ENCODE data around the gene FGF22. TPM values are rescaled to one million over a fixed set of nuclear protein-coding genes. Genes with fewer than 3 reads are reported as not detected.

The FGF22 gene
- total and polyA plus RNA-seq, 10 of the 15 experiments (the other 5 are each of a cell fraction or from before 2014, with no cell fraction given), result 0.05 TPM; not detected in 9

DNA sequence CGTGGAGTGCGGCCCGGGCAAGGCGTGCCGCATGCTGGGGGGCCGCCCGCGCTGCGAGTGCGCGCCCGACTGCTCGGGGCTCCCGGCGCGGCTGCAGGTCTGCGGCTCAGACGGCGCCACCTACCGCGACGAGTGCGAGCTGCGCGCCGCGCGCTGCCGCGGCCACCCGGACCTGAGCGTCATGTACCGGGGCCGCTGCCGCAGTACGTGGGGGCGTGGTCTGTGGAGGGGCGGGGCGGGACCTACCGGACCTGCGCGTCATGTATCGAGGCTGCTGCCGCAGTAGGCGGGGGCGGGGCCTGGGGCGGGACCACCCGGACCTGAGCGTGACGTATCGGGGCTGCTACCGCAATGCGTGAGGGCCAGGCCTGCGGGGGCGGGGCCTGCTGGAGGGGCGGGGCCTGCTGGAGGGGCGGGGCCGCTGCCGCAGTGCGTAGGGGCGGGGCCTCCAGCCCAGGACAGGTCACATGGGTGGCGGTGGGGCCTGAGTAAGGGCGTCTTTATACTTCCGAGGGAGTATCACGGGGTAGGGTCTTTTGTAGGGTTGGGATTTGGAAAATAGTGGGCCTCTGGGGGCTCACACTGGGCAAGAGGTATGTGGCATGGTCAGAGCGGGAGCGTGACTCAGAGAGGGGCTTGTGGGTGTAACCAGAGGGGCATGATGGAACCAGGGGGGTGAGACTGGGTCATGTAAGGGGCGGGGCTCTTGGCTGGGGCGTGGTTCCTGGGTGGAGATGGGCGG is 40.8 kb downstream of the FGF22 start (continued):
- TF ChIP-seq, protein P1, sequence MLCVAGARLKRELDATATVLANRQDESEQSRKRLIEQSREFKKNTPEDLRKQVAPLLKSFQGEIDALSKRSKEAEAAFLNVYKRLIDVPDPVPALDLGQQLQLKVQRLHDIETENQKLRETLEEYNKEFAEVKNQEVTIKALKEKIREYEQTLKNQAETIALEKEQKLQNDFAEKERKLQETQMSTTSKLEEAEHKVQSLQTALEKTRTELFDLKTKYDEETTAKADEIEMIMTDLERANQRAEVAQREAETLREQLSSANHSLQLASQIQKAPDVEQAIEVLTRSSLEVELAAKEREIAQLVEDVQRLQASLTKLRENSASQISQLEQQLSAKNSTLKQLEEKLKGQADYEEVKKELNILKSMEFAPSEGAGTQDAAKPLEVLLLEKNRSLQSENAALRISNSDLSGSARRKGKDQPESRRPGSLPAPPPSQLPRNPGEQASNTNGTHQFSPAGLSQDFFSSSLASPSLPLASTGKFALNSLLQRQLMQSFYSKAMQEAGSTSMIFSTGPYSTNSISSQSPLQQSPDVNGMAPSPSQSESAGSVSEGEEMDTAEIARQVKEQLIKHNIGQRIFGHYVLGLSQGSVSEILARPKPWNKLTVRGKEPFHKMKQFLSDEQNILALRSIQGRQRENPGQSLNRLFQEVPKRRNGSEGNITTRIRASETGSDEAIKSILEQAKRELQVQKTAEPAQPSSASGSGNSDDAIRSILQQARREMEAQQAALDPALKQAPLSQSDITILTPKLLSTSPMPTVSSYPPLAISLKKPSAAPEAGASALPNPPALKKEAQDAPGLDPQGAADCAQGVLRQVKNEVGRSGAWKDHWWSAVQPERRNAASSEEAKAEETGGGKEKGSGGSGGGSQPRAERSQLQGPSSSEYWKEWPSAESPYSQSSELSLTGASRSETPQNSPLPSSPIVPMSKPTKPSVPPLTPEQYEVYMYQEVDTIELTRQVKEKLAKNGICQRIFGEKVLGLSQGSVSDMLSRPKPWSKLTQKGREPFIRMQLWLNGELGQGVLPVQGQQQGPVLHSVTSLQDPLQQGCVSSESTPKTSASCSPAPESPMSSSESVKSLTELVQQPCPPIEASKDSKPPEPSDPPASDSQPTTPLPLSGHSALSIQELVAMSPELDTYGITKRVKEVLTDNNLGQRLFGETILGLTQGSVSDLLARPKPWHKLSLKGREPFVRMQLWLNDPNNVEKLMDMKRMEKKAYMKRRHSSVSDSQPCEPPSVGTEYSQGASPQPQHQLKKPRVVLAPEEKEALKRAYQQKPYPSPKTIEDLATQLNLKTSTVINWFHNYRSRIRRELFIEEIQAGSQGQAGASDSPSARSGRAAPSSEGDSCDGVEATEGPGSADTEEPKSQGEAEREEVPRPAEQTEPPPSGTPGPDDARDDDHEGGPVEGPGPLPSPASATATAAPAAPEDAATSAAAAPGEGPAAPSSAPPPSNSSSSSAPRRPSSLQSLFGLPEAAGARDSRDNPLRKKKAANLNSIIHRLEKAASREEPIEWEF (IDR thresholded peaks at IDR 0.05; ENCODE audit: insufficient replicate concordance, low read depth, low read length), result no peak
- TF ChIP-seq PML (IDR thresholded peaks at IDR 0.05; ENCODE audit: low read length) (no peak), TCF7 (IDR thresholded peaks at IDR 0.05; ENCODE audit: borderline replicate concordance) (no peak), ZNF217 (IDR thresholded peaks at IDR 0.05) (0 out of 2 replicates have a peak, but pooled peaks have one; percentile 68), NFXL1 (IDR thresholded peaks at IDR 0.05; ENCODE audit: borderline replicate concordance) (no peak), CBX5 (IDR thresholded peaks at IDR 0.05; ENCODE audit: low read depth) (no peak), BHLHE40 (IDR thresholded peaks at IDR 0.05; ENCODE audit: borderline replicate concordance in 1 of 2, low read depth in 2 of 2, low read length in 1 of 2) (peak; percentile 63 to 84; a peak in 3 of 4 replicates), ETV6 (conservative IDR thresholded peaks at IDR 0.05 in 1 of 2, IDR thresholded peaks at IDR 0.05 in 1 of 2; ENCODE audit: borderline replicate concordance in 1 of 2, low read depth in 1 of 2) (no peak), EP300 (IDR thresholded peaks at IDR 0.05; ENCODE audit: borderline replicate concordance in 1 of 2, control insufficient read depth in 1 of 2, low read depth in 2 of 2, low read length in 2 of 2) (no peak), ZNF384 (IDR thresholded peaks at IDR 0.05; ENCODE audit: borderline replicate concordance, low read depth, low read length) (no peak), ZNF622 (IDR thresholded peaks at IDR 0.05) (no peak), CREM (IDR thresholded peaks at IDR 0.05; ENCODE audit: low read depth) (peak; percentile 38), NFYA (IDR thresholded peaks at IDR 0.05; ENCODE audit: borderline replicate concordance, low read depth, low read length) (no peak)
- TF ChIP-seq, protein P2, sequence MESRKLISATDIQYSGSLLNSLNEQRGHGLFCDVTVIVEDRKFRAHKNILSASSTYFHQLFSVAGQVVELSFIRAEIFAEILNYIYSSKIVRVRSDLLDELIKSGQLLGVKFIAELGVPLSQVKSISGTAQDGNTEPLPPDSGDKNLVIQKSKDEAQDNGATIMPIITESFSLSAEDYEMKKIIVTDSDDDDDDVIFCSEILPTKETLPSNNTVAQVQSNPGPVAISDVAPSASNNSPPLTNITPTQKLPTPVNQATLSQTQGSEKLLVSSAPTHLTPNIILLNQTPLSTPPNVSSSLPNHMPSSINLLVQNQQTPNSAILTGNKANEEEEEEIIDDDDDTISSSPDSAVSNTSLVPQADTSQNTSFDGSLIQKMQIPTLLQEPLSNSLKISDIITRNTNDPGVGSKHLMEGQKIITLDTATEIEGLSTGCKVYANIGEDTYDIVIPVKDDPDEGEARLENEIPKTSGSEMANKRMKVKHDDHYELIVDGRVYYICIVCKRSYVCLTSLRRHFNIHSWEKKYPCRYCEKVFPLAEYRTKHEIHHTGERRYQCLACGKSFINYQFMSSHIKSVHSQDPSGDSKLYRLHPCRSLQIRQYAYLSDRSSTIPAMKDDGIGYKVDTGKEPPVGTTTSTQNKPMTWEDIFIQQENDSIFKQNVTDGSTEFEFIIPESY (IDR thresholded peaks at IDR 0.05), result no peak
- TF ChIP-seq, protein P3, sequence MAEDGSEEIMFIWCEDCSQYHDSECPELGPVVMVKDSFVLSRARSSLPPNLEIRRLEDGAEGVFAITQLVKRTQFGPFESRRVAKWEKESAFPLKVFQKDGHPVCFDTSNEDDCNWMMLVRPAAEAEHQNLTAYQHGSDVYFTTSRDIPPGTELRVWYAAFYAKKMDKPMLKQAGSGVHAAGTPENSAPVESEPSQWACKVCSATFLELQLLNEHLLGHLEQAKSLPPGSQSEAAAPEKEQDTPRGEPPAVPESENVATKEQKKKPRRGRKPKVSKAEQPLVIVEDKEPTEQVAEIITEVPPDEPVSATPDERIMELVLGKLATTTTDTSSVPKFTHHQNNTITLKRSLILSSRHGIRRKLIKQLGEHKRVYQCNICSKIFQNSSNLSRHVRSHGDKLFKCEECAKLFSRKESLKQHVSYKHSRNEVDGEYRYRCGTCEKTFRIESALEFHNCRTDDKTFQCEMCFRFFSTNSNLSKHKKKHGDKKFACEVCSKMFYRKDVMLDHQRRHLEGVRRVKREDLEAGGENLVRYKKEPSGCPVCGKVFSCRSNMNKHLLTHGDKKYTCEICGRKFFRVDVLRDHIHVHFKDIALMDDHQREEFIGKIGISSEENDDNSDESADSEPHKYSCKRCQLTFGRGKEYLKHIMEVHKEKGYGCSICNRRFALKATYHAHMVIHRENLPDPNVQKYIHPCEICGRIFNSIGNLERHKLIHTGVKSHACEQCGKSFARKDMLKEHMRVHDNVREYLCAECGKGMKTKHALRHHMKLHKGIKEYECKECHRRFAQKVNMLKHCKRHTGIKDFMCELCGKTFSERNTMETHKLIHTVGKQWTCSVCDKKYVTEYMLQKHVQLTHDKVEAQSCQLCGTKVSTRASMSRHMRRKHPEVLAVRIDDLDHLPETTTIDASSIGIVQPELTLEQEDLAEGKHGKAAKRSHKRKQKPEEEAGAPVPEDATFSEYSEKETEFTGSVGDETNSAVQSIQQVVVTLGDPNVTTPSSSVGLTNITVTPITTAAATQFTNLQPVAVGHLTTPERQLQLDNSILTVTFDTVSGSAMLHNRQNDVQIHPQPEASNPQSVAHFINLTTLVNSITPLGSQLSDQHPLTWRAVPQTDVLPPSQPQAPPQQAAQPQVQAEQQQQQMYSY (CRISPR knock-in tag; IDR thresholded peaks at IDR 0.05), result no peak
- TF ChIP-seq, protein P4, sequence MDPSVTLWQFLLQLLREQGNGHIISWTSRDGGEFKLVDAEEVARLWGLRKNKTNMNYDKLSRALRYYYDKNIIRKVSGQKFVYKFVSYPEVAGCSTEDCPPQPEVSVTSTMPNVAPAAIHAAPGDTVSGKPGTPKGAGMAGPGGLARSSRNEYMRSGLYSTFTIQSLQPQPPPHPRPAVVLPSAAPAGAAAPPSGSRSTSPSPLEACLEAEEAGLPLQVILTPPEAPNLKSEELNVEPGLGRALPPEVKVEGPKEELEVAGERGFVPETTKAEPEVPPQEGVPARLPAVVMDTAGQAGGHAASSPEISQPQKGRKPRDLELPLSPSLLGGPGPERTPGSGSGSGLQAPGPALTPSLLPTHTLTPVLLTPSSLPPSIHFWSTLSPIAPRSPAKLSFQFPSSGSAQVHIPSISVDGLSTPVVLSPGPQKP (IDR thresholded peaks at IDR 0.05; ENCODE audit: low read depth, low read length), result no peak

Measured in GM12878 (cell line).